MV-4-11 (cell line): ENCODE results near the gene SELENON.

Experiments
- DNase-seq: peaks from one replicate; lab custom pipeline; 2025; lab: John Stamatoyannopoulos, UW

The SELENON gene, protein sequence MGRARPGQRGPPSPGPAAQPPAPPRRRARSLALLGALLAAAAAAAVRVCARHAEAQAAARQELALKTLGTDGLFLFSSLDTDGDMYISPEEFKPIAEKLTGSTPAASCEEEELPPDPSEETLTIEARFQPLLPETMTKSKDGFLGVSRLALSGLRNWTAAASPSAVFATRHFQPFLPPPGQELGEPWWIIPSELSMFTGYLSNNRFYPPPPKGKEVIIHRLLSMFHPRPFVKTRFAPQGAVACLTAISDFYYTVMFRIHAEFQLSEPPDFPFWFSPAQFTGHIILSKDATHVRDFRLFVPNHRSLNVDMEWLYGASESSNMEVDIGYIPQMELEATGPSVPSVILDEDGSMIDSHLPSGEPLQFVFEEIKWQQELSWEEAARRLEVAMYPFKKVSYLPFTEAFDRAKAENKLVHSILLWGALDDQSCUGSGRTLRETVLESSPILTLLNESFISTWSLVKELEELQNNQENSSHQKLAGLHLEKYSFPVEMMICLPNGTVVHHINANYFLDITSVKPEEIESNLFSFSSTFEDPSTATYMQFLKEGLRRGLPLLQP

DNA sequence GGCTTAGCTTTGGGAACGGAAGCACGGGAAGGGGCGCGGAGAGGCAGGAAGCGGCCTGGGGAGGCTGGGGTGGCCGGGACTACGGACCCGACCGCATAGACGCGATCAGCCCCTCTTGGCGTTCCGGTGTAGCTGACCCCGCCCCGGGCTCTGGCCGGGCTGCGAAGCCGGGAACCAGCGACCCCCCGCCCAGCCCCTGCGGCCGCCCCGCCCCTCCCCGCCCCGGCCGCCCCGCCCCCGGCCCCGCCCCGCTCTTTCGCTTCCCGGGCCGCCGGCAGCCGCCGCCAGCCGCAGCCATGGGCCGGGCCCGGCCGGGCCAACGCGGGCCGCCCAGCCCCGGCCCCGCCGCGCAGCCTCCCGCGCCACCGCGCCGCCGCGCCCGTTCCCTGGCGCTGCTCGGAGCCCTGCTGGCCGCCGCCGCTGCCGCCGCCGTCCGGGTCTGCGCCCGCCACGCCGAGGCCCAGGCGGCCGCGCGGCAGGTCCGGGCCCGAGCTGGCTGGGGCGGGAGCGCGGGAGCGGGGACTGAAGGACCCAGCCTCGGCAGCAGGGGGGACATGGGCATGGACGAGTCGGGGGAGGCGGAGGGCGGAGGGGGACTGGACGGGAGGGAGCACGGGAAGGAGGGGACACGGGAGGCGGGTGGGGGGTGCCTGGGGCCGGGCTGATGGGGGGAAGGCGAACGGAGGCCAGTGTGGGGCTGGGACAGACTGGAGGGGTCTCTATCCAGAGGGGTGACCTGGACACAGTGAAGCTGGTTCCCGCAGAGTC lies at the start of gene SELENON:
SELENON (plus strand) TSS at position 259 of the 768 bp plus-strand sequence; CDS start at position 297, 38 bp downstream.
- no peak for DNase-seq

DNA sequence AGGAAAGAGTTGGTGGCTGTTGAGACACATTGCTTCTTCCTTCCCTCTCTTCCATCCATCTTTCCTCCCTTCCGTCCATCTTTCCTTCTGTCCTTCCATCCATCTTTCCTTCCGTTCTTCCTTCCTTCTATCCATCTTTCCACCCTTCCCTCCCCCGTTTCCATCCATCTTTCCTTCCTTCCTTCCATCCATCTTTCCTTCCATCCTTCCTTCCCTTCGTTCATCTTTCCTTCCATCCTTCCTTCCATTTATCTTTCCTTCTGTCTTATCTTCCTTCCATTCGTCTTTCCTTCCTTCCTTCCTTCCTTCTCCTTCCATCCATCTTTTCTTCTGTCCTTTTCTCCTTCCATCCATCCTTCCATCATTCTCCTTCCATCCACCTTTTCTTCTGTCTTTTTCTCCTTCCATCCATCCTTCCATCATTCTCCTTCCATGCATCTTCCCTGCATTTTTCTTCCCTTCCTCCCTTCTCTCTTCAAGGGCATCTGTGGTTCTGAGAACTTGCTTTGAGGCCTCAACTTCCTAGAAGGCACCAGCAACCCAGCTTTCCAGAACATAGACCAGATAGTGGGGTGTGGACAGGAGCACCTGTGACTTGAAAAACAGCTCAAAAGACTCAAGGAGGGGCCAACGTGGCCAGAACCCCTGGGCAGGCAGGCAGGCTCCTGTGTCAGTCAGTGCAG lies 48.9 kb upstream of the SELENON start:
- DNase-seq: no peak

DNA sequence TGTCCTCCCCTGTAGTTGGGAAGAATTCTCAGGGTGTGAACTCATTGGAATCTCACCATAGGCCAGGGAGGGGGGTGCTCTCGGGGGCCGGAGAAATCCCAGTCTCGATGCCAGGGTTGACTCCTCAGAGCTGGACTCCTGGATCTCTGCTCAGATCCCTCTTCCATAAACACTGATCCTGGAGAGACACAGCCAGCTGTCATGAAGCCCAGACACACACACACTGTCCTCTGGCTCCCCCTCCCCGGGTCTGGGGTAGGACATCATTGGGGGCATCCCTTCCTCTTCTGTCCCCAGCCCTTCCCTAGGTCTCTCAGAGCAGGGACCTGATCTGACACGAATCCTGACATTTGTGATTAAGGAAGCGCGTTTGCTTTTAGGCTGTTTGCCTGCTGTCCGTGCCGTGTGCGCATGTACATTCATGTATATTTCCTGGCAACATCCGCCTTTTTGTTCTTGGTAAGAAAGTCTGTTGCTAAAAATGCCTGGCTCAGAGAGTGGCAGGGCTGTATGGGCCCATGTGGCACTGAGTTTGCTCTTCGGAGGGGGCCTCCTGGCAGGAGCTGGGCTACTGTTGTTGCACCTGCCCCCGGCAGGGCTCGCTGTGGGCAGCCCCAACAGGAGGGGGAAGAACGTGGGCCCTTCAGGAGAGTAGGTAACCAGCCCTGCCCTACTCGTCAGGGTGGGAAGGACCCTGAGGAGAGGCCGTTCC lies 45.4 kb upstream of the SELENON start:
- DNase-seq: no peak

DNA sequence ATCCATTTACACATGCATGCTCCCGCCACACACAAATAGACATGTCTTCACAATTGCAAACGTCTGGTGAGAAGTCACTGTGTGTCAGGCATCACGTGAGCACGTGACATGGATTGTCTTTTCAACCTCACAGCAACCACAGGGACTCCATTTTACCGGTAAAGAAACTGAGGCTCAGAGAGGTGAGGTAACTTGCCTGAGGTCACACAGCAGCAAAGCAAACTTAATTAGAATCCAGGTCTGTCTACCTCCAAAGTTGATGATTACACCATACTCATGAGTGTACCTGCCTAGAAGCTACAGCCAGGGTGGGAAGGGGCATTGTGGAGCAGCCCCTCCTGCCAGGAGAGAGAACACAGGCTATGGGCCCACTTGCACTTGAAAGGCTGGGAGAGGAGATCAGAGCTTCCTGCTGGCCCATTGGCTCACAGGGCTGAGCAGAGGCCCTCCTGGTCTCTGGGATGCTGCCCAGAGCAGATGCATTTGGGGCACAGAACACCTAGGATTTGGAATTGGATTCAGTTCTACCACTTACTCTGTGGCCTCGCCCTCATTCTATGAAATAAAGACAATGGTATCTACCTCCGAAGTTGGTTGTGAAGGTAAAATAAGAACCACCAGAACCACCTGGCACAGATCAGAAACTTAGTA lies 44.4 kb upstream of the SELENON start:
- DNase-seq: no peak

DNA sequence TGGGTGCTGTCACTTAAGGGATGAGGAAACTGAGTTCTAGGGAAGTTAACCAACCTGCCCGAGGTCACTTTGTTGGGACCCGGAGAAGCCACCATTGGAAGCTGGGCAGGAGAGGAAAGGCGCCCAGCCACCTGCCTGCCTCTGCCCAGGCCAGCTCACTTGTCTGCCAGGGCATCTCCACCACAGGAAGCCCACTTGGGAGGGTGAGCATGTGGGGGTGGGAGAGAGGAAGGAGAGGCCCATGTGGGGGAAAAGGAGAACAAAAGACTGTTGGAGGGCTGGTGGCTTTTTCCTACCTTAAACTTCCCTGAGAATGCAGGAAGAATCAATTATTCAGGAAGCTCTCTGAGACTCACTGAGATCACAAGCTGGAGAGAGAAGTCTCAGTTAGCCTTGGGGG lies 43.8 kb upstream of the SELENON start:
- no peak for DNase-seq

DNA sequence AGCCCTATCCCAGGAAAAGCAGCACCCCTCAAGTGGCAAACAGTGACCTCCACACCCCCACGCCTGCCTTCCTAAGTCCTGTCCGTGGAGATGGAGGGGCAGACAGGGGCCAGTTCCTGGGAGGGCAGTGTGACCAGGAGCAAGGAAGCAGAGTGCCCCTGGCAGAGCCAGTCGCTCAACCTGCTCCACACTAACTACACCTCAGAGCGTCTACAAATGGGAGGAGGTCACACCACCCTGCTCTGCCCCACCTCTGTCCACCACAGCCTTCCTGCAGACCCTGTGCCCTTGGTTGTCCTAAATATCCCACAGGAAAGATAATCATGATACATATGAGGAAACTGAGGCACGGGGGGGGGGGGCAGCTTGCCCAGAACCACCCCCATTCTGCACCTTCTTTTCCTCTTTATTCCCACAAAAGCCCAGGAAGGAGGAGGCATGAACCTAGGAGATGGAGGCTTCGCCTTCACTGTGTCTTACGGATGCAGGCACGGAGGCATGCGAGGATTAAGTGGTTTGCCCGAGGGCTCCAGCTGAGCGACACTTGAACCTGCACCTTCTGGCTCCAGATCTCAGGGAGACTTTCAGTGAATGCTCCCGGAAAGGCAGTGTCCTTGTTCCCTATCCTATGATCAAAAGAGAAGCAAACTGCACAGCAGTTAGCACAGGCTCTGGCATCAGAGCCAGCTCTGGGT lies 42.7 kb upstream of the SELENON start:
- no peak for DNase-seq

DNA sequence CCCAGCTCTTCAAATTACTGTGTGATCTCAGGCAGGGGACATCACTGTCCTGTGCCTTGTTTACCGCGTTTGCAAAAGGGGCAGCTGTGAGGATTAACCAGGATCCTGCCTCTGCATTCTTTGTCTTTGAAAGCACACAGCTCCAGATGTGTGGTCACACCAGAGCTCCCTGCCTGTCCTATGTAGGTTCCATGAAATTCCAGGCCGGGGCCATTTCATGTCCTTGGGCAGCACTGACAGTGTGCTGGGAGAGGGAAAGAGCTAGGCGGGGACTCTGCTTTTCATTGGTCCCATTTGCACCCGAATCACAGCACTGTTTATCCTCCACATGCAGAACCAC lies 42.2 kb upstream of the SELENON start:
- DNase-seq: no peak

DNA sequence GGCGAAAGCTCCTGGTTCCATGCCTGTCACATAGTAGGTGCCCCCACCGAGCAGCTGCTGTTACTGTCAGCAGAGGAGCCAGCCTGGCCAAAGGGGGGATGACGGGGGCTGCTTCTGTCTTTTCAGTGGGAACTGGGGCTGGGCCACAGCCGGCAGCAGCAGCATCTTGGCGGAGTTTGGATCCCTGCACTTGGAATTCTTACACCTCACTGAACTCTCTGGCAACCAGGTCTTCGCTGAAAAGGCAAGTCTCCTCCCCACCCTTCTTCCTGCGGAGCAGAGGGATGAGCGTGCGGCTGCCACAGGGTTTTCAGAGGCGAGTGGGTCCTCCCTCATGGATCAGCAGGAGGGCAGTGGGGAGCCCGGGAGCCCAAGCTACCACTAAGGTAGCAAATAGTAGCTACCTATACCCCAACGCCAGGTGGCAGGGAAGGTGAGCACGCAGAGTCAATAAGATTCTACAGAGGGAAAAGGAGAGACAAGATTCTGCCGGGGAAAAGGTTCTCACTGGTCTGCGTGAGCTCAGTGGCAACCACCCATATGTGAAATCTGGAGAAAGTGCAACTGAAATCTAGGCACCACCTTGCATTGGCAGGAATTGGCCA lies 41.4 kb upstream of the SELENON start:
- no peak for DNase-seq

DNA sequence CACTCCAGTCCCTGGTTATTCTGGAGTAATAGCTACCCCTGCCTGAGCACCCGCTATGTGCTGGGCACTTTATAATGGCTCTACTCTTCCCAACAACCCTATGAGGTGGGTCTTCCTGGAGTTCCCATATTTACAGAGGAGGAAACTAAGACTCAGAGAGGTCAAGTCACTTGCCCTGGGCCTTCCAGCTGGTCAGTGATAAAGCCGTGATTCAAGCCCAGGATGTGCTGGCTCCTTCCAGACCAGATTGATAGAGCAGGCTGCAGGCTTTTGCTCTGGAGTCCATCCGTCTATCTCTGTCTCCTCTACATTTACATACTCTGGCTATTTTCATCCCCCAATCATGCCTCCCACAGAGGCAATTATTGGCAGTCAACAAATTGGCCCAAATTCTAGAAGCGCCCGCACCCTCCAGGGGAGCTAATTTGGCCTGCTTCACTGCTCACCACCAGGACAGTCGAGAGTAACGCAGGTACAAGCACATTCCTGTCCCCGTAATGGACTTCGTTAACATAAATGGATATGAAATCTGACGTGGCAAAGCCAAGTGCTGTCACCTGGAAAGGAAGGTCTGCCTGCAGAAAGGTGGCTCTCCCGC lies 39.8 kb upstream of the SELENON start:
- no peak for DNase-seq

DNA sequence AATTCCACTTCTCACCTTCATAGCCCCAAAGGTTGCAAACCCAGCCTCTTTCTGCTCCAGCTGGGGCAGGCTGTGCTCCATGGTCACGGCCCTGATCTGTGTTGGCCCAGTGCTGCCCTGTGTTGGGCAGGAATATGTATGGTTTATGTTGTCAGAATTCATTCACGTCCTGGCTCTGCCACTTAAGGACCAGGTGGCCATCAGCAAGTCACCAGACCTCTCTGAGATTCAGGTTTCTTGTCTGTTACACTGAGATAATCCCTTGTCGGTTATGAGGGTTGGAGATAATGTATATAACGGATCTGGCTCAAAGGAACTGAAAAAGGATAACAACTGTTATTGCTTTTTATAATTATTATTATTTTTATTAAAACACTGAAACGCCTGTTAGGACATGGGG lies 39.1 kb upstream of the SELENON start:
- DNase-seq: no peak

DNA sequence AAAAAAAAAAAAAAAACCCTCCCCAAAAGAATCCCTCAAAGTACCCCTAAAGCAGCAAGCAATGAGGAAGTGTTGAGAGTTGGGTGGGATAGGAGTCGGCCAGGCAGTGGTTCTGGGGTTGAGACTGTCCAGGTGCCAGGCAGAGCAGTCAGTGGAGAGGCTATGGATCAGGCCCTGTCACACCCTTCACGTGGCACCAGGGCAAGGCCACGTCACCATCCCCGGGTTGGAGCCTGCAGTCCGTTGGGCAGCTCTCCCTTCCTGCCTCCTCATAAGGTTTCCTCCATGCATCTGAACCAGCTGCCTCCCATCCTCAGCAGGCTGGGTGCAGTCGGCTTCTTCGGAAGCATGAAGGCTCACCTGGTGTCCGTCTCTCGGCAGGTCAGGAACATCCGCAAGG lies 36.5 kb upstream of the SELENON start:
- DNase-seq: no peak

DNA sequence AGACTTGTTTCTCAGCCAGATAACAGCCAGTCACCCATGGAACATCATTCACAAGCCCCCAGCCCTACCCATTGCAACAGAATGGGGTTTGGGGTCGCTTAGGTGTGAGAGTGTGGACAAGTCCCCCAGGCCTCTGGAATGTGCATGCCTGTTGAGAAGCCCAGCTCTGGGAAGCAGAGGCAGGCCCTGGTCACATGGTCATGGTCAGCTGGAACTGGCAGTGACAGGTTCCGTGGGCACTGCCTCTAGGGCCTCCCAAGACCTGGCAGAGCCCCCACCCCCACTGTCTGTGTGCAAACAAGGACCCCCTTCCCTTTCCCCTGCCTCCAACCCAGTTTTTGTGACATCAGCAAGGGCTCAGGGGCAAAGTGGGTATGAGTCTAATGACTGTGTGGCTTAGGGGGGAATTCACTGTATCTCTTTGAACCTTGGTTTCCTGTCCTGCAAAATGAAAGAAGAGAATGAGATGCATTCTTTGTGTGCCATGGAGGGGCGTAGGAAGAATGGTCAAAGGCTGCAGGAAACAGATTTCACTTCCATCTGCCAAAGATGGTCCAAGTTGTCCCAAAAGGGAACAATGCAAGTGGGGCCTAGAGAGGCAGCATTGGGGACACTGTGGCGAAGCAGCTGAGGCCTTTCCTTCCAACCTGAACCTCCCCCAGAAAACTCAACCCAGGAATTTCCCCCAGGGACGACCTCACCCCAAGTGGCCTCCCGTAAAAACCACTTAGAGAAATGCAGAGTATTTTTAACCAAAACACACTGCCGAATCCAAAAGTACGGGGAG lies 34.7 kb upstream of the SELENON start:
- DNase-seq: no peak

DNA sequence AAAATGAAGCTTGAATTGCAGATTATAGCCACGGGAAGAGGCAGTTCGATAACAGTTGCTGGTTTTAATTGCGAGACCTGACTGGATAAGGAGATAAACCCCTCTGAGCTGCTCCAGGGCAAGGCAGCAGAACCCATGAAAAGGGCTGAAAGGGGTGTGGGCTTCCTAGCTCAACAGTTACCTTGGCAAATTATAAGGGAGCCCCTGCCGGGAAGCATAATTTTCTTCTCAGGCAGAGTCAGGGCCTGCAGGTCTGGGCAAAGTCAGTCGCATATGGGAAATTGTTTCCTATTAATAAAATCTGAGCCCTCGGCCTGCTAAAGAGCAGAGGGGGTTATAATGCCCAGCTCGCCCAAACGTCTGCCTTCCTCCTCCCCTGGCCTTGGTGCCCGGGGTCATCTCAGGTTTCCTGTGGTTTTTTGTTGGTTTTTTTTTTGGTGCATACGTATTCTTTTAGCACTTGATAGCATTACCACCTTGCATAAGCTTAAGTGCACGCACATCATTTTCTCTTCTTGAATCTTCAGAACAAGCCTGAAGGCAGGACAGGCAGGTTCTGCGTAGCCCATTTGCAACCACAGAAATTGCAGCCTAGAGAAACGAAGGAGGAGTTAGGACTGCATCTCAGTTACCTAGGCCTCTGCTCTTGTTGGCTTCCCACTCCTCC lies 33.9 kb upstream of the SELENON start:
- no peak for DNase-seq

DNA sequence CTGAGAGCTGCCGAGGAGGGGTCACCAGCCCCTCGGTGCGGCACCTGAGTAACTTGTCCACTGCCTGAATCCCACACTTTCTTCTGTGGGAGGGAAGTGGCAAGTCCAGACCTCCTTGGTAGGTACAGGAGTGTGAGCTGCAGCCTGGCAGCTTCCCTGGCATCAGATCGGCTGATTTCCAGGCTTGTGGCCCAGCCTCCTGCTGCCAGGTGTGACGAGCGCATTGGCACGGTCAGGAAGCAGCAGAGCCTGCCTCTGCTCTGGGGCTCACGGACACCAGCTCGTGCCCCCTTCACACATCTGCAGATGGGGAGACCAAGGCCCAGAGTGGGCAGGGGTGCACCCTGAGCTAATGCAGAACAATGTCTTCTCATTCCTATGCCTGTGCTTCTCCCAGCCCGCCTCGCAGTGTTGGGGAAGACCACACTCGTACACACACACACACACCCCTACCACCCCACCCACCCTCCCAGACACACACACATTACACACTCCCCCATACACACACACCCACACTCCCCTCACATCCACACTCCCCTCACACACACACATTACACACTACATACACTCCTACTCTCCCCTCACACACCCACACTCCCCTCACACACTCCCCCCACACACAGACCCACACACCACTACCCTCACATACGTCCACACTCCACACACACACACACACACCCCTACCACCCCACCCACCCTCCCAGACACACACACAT lies 33.1 kb upstream of the SELENON start:
- DNase-seq: no peak

DNA sequence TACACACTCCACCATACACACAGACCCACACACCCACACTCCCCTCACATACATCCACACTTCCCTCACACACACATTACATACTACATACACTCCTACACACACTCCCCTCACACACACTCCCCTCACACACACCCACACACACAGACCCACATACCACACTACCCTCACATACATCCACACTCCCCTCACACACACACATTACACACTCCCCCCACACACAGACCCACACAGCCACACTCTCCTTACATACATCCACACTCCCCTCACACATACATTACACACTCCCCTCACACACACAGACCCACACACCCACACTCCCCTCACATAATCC lies 32.6 kb upstream of the SELENON start:
- DNase-seq: no peak

DNA sequence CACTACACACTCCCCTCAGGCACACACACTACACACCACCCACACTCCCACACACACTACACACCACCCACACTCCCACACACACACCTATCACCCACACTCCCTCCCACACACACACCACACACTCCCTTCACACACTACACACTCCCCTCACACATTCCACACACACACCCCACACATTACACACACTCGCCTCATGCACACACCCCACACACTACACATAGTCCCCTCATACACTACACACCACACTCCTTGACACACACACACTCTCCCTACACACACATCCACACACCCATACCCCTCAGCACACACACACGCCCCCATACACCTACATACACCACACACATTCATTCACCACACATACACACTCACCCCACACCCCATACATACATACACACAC lies 31.0 kb upstream of the SELENON start:
- no peak for DNase-seq

DNA sequence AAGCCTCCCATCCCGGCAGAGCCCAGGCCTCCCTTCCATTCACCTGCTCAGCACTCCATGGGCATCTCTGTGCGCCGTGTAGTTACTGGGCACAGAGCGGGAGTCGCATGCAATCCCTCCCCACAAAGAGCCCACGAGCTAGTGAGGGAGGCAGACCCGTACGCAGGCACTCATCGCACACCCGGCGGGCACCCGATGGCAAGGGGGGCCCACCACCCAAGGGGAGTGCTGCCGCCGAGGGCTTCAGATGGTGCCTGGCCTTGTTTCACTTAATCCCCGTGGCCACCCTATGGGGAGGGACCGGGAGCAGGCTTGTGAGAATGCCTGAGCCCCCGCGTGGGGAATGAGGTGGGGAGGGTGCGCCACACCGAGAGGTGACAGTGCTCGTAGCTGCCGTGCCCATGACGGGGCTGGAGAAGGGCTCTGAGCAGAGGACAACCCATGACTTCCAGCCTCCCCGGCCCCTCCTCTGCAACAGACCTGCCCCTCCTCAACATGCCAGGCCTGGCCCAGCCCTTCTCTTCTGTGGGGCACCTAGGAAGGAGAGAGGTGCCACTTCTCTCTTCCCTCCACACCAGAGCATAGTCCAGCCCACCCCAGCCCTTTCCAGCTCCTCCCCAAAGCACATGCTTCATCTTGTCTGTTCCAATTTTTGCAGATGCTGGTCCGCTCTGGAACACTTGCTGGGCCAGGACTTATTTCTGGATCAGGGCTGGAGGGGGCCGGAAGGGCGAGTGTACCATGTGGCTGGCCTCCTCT lies 30.2 kb upstream of the SELENON start:
- no peak for DNase-seq
